HG03045 (cell line): ENCODE measurements around the gene SOX13.

Source experiments
- ATAC-seq: cut with Tn5 transposase; IDR thresholded peaks from one replicate; pipeline ENCODE4 v1.9.1; 2021; ENCODE audit warnings: mild to moderate bottlenecking, moderate library complexity; ENCODE audit not compliant: unreplicated experiment

The SOX13 gene

GRCh38 chr1:204128464-204128963 lies 55.6 kb downstream of the SOX13 start:
- no peak for ATAC-seq

GRCh38 chr1:204128964-204129896 lies 56.3 kb downstream of the SOX13 start:
- ATAC-seq: no peak

- ATAC-seq: no peak
Measured at GRCh38 chr1:204130178-204130577, 57.3 kb downstream of the SOX13 start.

- ATAC-seq: no peak
Measured at GRCh38 chr1:204130981-204131892, 58.3 kb downstream of the SOX13 start.

- no peak for ATAC-seq
Measured at GRCh38 chr1:204131978-204132377, 59.1 kb downstream of the SOX13 start.

GRCh38 chr1:204132718-204133117 lies 59.8 kb downstream of the SOX13 start:
- ATAC-seq: no peak

GRCh38 chr1:204134103-204134502 lies 61.2 kb downstream of the SOX13 start:
- no peak for ATAC-seq

- no peak for ATAC-seq
Measured at GRCh38 chr1:204136814-204137213, 63.9 kb downstream of the SOX13 start.

GRCh38 chr1:204139088-204139487 lies 66.2 kb downstream of the SOX13 start:
- no peak for ATAC-seq

- no peak for ATAC-seq
Measured at GRCh38 chr1:204139952-204140351, 67.0 kb downstream of the SOX13 start.

GRCh38 chr1:204141131-204141530 lies 68.2 kb downstream of the SOX13 start:
- ATAC-seq: no peak

- ATAC-seq: no peak
Measured at GRCh38 chr1:204142032-204142974, 69.4 kb downstream of the SOX13 start.

- ATAC-seq: no peak
Measured at GRCh38 chr1:204143276-204144041, 70.5 kb downstream of the SOX13 start.

GRCh38 chr1:204145033-204145504 lies 72.2 kb downstream of the SOX13 start:
- no peak for ATAC-seq

GRCh38 chr1:204146309-204146708 lies 73.4 kb downstream of the SOX13 start:
- ATAC-seq: no peak

- no peak for ATAC-seq
Measured at GRCh38 chr1:204146965-204147364, 74.0 kb downstream of the SOX13 start.

- ATAC-seq: no peak
Measured at GRCh38 chr1:204147406-204148383, 74.8 kb downstream of the SOX13 start.

GRCh38 chr1:204149107-204149506 lies 76.2 kb downstream of the SOX13 start:
- no peak for ATAC-seq
